ENCODE results near the gene SFTA2. TPM values are rescaled to one million over a fixed set of nuclear protein-coding genes. Genes with fewer than 3 reads are reported as not detected.

The SFTA2 gene
- polyA plus RNA-seq, 2 of the 4 experiments (the other 2 are of a cell fraction) = not detected

GRCh38 chr6:30887901-30888815 is 43.8 kb downstream of the SFTA2 start:
- Histone ChIP-seq H3K4me1 (peaks cover 32% of the 10 kb centered on the region), H3K4me3 (no peak overlapping the region), H3K9me3 (no peaks in the 10 kb centered on the region), H3K27ac (peak overlapping the region in 1 of 2 experiments; percentile 58; a peak in 3 of 6 replicates), H3K4me2 (peak overlapping the region; percentile 38)
- DNase-seq (ENCODE audit: low read depth in 1 of 2, low spot score in 1 of 2) (no peak), ATAC-seq (no peak), FAIRE-seq (no peak)
- POLR2A ChIA-PET = no interaction called here
- TF ChIP-seq POLR2AphosphoS2 (conservative IDR thresholded peaks at IDR 0.05; ENCODE audit: low read length) (no peak), HOXB13 (CRISPR knock-in tag; IDR thresholded peaks at IDR 0.05; ENCODE audit: low read depth) (no peak), CBX2 (IDR thresholded peaks at IDR 0.05; ENCODE audit: borderline replicate concordance, low read depth) (no peak), ESRRA (IDR thresholded peaks at IDR 0.05; ENCODE audit: borderline replicate concordance, low read length) (no peak)
- CTCF ChIA-PET = interaction anchor here (0.6 to 1.7 kb wide), 4 partner anchors 54 to 182 kb away, joined by 3 to 6 read pairs (median 4); no protein-coding TSS in a partner anchor
- 32% methylated on average over 6 of the region's 6 CpGs for WGBS (ENCODE audit: missing lambda C conversion rate)

DNA sequence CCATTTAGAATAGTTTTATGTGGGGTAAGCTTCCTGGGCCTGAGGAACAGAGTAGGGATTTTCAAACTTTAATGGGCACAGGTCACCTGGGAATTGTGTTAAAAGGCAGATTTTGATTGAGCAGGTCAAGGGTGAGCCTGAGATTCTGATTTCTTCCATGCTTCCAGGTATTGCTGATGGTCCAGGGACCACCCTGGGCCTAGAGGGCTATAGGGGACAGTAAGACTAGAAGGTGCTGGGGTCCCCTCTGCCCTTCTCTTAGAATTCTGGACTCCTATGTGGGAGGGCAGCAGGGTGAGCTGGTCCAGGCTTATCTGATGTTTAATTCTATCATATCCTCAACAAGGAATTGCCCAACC is 45.1 kb downstream of the SFTA2 start:
- peak overlapping the region; percentile 74 for H3K4me2 ChIP-seq
- CTCF ChIA-PET = interaction anchor here (0.6 to 3.0 kb wide), 6 partner anchors 56 to 200 kb away, joined by 3 to 10 read pairs (median 3); no protein-coding TSS in a partner anchor
- ATAC-seq (no peak), FAIRE-seq (no peak), DNase-seq (ENCODE audit: low read depth in 1 of 2, low spot score in 1 of 2) (no peak)
- POLR2A ChIA-PET = interaction anchor here (1.0 kb wide), 2 partner anchors 21 to 199 kb away, joined by 3 to 4 read pairs; partner anchors contain the start of gene GTF2H4
- TF ChIP-seq CBX2 (IDR thresholded peaks at IDR 0.05; ENCODE audit: borderline replicate concordance, low read depth) = no peak
- peak overlapping the region; percentile 98; the same call in 2 of the 3 replicates for H3K4me3 ChIP-seq
- H3K4me1 ChIP-seq = peaks cover 40% of the 10 kb centered on the region
- H3K27ac ChIP-seq = peak overlapping the region; percentile 99
- H3K9me3 ChIP-seq = no peaks in the 10 kb centered on the region

- no peaks in the 10 kb centered on the region for H3K9me3 ChIP-seq
- H3K27ac ChIP-seq = peak overlapping the region; percentile 99
- ChIA-PET POLR2A (interaction anchor here (1.0 to 1.1 kb wide), 3 partner anchors 22 to 199 kb away, joined by 3 to 4 read pairs (median 3); partner anchors contain the start of genes GTF2H4 and IER3), CTCF (interaction anchor here (0.6 to 3.0 kb wide), 8 partner anchors 26 to 201 kb away, joined by 3 to 10 read pairs (median 3); no protein-coding TSS in a partner anchor)
- ATAC-seq (peak; percentile 71 to 82), FAIRE-seq (no peak), DNase-seq (ENCODE audit: low read depth in 1 of 2, low spot score in 1 of 2) (peak; percentile 87 to 88)
- peaks cover 40% of the 10 kb centered on the region for H3K4me1 ChIP-seq
- TF ChIP-seq BCL3 (IDR thresholded peaks at IDR 0.05) (0 out of 3 replicates have a peak, but pooled peaks have one; percentile 5), MAX (IDR thresholded peaks at IDR 0.05) (peak; percentile 55), ZNF302 (CRISPR knock-in tag; IDR thresholded peaks at IDR 0.05) (no peak), JUN (IDR thresholded peaks at IDR 0.05) (peak in 1 of 2 experiments; percentile 56; a peak in 1 of 5 replicates), FOSL2 (IDR thresholded peaks at IDR 0.05) (peak; percentile 61; the same call in 1 of the 2 replicates), FOSL2 (CRISPR knock-in tag; IDR thresholded peaks at IDR 0.05) (peak; percentile 92)
- peak overlapping the region; percentile 74 for H3K4me2 ChIP-seq
- H3K4me3 ChIP-seq = peak overlapping the region; percentile 98
- 7% methylated on average over 13 of the region's 18 CpGs for WGBS (ENCODE audit: missing lambda C conversion rate)
Measured at GRCh38 chr6:30885999-30886896, 45.7 kb downstream of the SFTA2 start.

DNA sequence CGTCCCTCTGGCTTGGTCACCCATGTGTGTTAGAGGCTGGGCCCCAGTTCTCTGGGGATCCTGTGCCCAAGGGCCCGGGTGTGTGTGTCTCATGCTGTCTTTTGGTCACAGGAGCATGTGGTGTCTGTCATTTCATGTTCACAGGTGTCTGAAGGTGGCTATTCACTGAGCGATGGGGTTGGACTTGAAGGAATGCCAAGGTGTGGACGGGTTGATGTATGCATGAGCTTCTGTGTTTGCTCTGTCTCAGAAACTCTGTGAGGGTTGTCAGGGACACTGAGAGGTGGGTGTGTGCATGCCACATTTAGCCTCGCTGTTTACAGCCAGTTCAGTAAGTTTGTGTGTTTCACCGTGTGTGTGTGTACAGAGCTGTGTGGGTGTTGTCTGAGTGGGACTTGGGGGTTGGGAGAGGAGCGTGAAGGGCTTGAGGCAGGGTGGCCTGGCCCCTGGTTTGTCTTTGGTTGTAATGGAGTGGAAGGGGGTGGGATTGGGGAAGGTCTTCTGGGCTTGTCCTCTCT is 46.4 kb downstream of the SFTA2 start:
- peaks cover 40% of the 10 kb centered on the region for H3K4me1 ChIP-seq
- no peak for TF ChIP-seq ZFP36 (IDR thresholded peaks at IDR 0.05; ENCODE audit: borderline replicate concordance, partially characterized antibody)
- no peak for TF ChIP-seq PBX3 (IDR thresholded peaks at IDR 0.05)
- TF ChIP-seq EHF (CRISPR knock-in tag; IDR thresholded peaks at IDR 0.05) = no peak
- no peak for TF ChIP-seq RAD21 (conservative IDR thresholded peaks at IDR 0.05 in 1 of 2, IDR thresholded peaks at IDR 0.05 in 1 of 2)
- no peak for TF ChIP-seq ZC3H11A (IDR thresholded peaks at IDR 0.05)
- H3K4me2 ChIP-seq = peak overlapping the region; percentile 74
- H3K4me3 ChIP-seq = peak overlapping the region; percentile 98
- peak; percentile 28 to 60 for DNase-seq (ENCODE audit: low read depth in 1 of 2, low spot score in 1 of 2)
- FAIRE-seq = no peak
- 5% methylated on average over 7 of the region's 7 CpGs for WGBS (ENCODE audit: missing lambda C conversion rate)
- CTCF ChIA-PET = interaction anchor here (0.5 to 3.7 kb wide), 9 partner anchors 27 to 494 kb away, joined by 3 to 25 read pairs (median 3); partner anchors contain the start of gene IER3
- peak overlapping the region; percentile 99 for H3K27ac ChIP-seq
- ATAC-seq = peak; percentile 28 to 38; a peak in 5 of 6 replicates
- POLR2A ChIA-PET = interaction anchor here (0.5 to 2.0 kb wide), 6 partner anchors 22 to 207 kb away, joined by 3 to 10 read pairs (median 3); partner anchors contain the start of genes GTF2H4 and IER3
- no peaks in the 10 kb centered on the region for H3K9me3 ChIP-seq

All from A549 (cell line).